PC-3 (cell line): ENCODE results near the gene ACOT13.

Source experiments
- EZH2 ChIP-seq: fragments of 300-600 bp; sonication (generic); IDR thresholded peaks from one replicate; pipeline ENCODE4 v1.6.1; 2017; ENCODE audit warnings: antibody characterized with exemption, mild to moderate bottlenecking, low read length; ENCODE audit not compliant: unreplicated experiment
- EZH2phosphoT487 ChIP-seq: fragments of 300-600 bp; sonication (generic); IDR thresholded peaks from 2 replicates; pipeline ENCODE4 v1.6.1; 2018; ENCODE audit warnings: mild to moderate bottlenecking, antibody characterized with exemption, low read length, borderline replicate concordance
- TF ChIP-seq, protein P1 (sequence below): fragments of 300-600 bp; sonication (generic); conservative IDR thresholded peaks from 2 replicates; pipeline ENCODE4 v1.5.1; 2017; ENCODE audit warnings: antibody characterized with exemption, low read depth, mild to moderate bottlenecking, low read length

DNA sequence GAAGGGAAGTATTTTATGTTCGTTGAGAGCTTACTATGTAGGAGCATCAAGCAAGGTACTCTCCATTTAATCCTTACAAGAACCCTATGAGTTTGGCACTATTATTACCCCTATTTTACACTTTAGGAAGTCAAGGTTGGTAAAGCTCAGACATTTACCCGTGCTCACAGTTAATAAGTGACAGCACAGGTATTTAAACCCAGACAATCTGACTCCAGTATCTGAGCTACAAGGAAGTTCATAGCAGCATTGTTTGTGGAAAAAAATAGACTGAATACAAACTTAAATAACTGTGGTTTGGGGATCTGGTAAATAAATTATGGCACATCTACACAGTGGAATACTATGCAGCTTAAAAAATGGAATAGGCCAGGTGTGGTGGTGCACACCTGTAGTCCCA is 86.7 kb downstream of the ACOT13 start:
- TF ChIP-seq, protein P1, sequence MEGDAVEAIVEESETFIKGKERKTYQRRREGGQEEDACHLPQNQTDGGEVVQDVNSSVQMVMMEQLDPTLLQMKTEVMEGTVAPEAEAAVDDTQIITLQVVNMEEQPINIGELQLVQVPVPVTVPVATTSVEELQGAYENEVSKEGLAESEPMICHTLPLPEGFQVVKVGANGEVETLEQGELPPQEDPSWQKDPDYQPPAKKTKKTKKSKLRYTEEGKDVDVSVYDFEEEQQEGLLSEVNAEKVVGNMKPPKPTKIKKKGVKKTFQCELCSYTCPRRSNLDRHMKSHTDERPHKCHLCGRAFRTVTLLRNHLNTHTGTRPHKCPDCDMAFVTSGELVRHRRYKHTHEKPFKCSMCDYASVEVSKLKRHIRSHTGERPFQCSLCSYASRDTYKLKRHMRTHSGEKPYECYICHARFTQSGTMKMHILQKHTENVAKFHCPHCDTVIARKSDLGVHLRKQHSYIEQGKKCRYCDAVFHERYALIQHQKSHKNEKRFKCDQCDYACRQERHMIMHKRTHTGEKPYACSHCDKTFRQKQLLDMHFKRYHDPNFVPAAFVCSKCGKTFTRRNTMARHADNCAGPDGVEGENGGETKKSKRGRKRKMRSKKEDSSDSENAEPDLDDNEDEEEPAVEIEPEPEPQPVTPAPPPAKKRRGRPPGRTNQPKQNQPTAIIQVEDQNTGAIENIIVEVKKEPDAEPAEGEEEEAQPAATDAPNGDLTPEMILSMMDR = no peak
- TF ChIP-seq EZH2 (no peak), EZH2phosphoT487 (no peak)
